ENCODE results near the gene AGRN. TPM values are rescaled to one million over a fixed set of nuclear protein-coding genes. Genes with fewer than 3 reads are reported as not detected.
"Not testable (repeated sequence)": the region's sequence is repeated elsewhere in the genome, so short reads cannot be mapped to it uniquely, and the experiment has no call there.

Gene AGRN
- total and polyA plus RNA-seq, 8 donors = 3.5 to 459 (median 50.5) TPM

- Histone ChIP-seq H3K4me3 (no peak overlapping the region), H3K27me3 (peaks cover 11 to 75% (median 35%) of the 10 kb centered on the region in 3 donors), H3K27ac (no peak overlapping the region), H3K36me3 (no peaks in the 10 kb centered on the region), H3K9me3 (no peaks in the 10 kb centered on the region), H3K4me1 (peaks cover 7 to 15% (median 12%) of the 10 kb centered on the region in 4 donors)
- TF ChIP-seq EP300 (IDR thresholded peaks at IDR 0.05) (no peak), POLR2AphosphoS5 (IDR thresholded peaks at IDR 0.05) (no peak), POLR2A (IDR thresholded peaks at IDR 0.05) (no peak)
- TF ChIP-seq, protein P1, sequence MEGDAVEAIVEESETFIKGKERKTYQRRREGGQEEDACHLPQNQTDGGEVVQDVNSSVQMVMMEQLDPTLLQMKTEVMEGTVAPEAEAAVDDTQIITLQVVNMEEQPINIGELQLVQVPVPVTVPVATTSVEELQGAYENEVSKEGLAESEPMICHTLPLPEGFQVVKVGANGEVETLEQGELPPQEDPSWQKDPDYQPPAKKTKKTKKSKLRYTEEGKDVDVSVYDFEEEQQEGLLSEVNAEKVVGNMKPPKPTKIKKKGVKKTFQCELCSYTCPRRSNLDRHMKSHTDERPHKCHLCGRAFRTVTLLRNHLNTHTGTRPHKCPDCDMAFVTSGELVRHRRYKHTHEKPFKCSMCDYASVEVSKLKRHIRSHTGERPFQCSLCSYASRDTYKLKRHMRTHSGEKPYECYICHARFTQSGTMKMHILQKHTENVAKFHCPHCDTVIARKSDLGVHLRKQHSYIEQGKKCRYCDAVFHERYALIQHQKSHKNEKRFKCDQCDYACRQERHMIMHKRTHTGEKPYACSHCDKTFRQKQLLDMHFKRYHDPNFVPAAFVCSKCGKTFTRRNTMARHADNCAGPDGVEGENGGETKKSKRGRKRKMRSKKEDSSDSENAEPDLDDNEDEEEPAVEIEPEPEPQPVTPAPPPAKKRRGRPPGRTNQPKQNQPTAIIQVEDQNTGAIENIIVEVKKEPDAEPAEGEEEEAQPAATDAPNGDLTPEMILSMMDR (IDR thresholded peaks at IDR 0.05) = no peak
- intact Hi-C loops (cut with DNase I; ENCODE audit: low total_unique reads) = loop anchor here (5.0 kb wide), 1 partner anchor 77 kb away; no protein-coding TSS in a partner anchor
- no peak for DNase-seq
- whole genome bisulfite sequencing, 5 donors = 38 to 75% (median 68%) methylated on average over 6 to 9 of the region's 9 CpGs
Observed at GRCh38 chr1:975365-975764, 44.6 kb upstream of the AGRN start.

- no peaks in the 10 kb centered on the region for H3K9me3 ChIP-seq
- TF ChIP-seq POLR2AphosphoS5 (IDR thresholded peaks at IDR 0.05) = no peak
- TF ChIP-seq, protein P1 (IDR thresholded peaks at IDR 0.05) = peak in 5 of 7 experiments; percentile 49 to 74 (median 53)
- WGBS, 5 donors = 1 to 5% (median 4%) methylated on average over 22 to 40 of the region's 40 CpGs
- H3K27me3 ChIP-seq = peaks cover 11 to 72% (median 28%) of the 10 kb centered on the region in 3 donors
- H3K4me1 ChIP-seq = peaks cover 7 to 15% (median 12%) of the 10 kb centered on the region in 4 donors
- H3K4me3 ChIP-seq = peak overlapping the region; percentile 38 to 50 (median 41)
- intact Hi-C loops (cut with DNase I; ENCODE audit: low total_unique reads) = loop anchor here (5.0 kb wide), 1 partner anchor 76 kb away; no protein-coding TSS in a partner anchor
- no peaks in the 10 kb centered on the region for H3K36me3 ChIP-seq
- peak; percentile 74 to 85 for DNase-seq
- peak overlapping the region in 3 of 5 donors; percentile 35 to 62 (median 59) for H3K27ac ChIP-seq
Observed at GRCh38 chr1:975896-976683, 43.8 kb upstream of the AGRN start.

GRCh38 chr1:976791-977190, 43.1 kb upstream of the AGRN start:
- DNase-seq, H3K4me3 ChIP-seq, H3K27ac ChIP-seq, H3K36me3 ChIP-seq, H3K9me3 ChIP-seq: not testable (repeated sequence)
- WGBS, 5 donors = 59 to 66% (median 60%) methylated on average over 3 to 16 of the region's 39 CpGs; no CpG with 5 or more reads in 1 of the 5 donors
- intact Hi-C loops (cut with DNase I; ENCODE audit: low total_unique reads) = loop anchor here (5.0 kb wide), 1 partner anchor 76 kb away; no protein-coding TSS in a partner anchor
- Histone ChIP-seq H3K27me3 (peaks cover 6 to 72% (median 28%) of the 10 kb centered on the region in 3 donors), H3K4me1 (peaks cover 7 to 15% (median 12%) of the 10 kb centered on the region in 4 donors)

DNA sequence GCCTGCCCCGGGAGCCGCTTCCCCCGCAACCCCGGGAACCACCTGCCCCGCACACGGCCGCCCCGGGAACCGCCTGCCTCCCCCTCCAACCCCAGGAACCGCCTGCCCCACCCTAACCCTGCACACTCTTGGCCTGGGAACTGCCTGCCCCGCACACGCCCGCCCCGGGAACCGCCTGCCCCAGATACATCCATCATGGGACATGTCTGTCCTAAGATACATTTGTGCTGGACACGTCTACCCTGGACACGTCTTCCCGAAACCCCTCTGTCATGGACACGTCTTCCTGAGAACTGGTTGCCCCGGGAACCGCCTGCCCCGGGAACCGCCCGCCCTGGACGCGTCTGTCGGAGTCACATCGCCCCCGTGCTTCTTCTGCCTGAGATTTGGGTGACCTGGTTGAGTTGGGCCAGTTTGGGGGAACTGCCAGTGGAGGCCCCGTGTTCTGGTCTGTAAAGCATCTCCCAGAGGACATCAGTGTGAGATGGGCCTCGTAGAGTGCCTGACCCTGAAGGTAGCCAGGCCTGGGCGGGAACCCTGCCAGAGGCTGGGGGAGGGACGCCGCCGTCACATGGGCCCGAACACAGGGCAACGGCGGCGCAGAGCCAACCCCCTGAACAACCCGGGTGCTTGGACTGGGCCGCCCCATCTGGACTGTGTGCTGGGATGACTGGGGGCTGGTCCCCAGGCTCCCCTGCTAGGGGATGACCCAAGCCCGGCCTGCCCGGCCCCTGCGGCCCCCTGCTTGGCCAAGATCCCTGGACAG, 41.7 kb upstream of the AGRN start:
- no peaks in the 10 kb centered on the region for H3K9me3 ChIP-seq
- H3K27me3 ChIP-seq = peaks cover 0 to 72% (median 34%) of the 10 kb centered on the region in 3 donors
- intact Hi-C loops (cut with DNase I; ENCODE audit: low total_unique reads) = loop anchor here (5.0 kb wide), 1 partner anchor 74 kb away; no protein-coding TSS in a partner anchor
- H3K27ac ChIP-seq = no peak overlapping the region
- no peaks in the 10 kb centered on the region for H3K36me3 ChIP-seq
- no peak overlapping the region for H3K4me3 ChIP-seq
- peaks cover 7 to 15% (median 12%) of the 10 kb centered on the region in 4 donors for H3K4me1 ChIP-seq
- no peak for DNase-seq
- no peak for TF ChIP-seq POLR2AphosphoS5 (IDR thresholded peaks at IDR 0.05)
- TF ChIP-seq, protein P1 (IDR thresholded peaks at IDR 0.05) = no peak
- TF ChIP-seq EP300 (IDR thresholded peaks at IDR 0.05) = no peak
- TF ChIP-seq POLR2A (IDR thresholded peaks at IDR 0.05) = no peak
- WGBS, 5 donors = 79 to 85% (median 83%) methylated on average over 22 to 44 of the region's 44 CpGs
